Activated CD4-positive, alpha-beta T cell treated with anti-CD3 and anti-CD28 coated beads for 36 hours (primary cell): Measurements from ENCODE around the gene PPP1R1B. TPM values are rescaled to one million over a fixed set of nuclear protein-coding genes. Genes with fewer than 3 reads are reported as not detected.

Experiments
- ATAC-seq: fragments of 200-7000 bp; cut with Tn5 transposase; one replicate; pipeline ENCODE4 v1.10.0; 2021; ENCODE audit warnings: mild to moderate bottlenecking, moderate library complexity
- CTCF ChIA-PET: fragments of 350-600 bp; sonication (Branson Sonifier 250); formaldehyde crosslinking; loops from one replicate; lab custom pipeline; 2021; ENCODE audit warnings: antibody characterized with exemption; lab: Charles Lee
- POLR2A ChIA-PET: fragments of 350-600 bp; sonication (Branson Sonifier 250); formaldehyde crosslinking; loops from one replicate; lab custom pipeline; 2021; ENCODE audit warnings: antibody characterized with exemption, inconsistent platforms; lab: Charles Lee
- DNase-seq: peaks from one replicate; pipeline ENCODE4 v3.0.0-alpha.2; 2020
- H3K27ac Mint-ChIP-seq: one replicate; pipeline ENCODE4 v1.8.0; 2021; ENCODE audit warnings: mixed read lengths
- H3K27me3 Mint-ChIP-seq: one replicate; pipeline ENCODE4 v1.8.0; 2021; ENCODE audit warnings: mixed read lengths
- H3K36me3 Mint-ChIP-seq: one replicate; pipeline ENCODE4 v1.8.0; 2021; ENCODE audit warnings: low read depth, mixed read lengths
- H3K4me1 Mint-ChIP-seq: one replicate; pipeline ENCODE4 v1.8.0; 2021; ENCODE audit warnings: mixed read lengths
- H3K4me3 Mint-ChIP-seq: one replicate; pipeline ENCODE4 v1.8.0; 2021; ENCODE audit warnings: mild to moderate bottlenecking, moderate library complexity, mixed read lengths
- H3K9me3 Mint-ChIP-seq: one replicate; pipeline ENCODE4 v1.8.0; 2021; ENCODE audit warnings: low read depth, mixed read lengths
- intact Hi-C, 2 experiments: fragments of 100-400 bp; cut with DNase I in 1 of 2; cut with micrococcal nuclease in 1 of 2; formaldehyde crosslinking; loops; one replicate each; pipeline versions ENCODE4 v1.14.2 to v1.15.1; 2022 to 2024; cut with DNase I, micrococcal nuclease
- total RNA-seq, 2 experiments: library from RNA; stranded (reverse); gene quantifications; one replicate each; pipeline ENCODE4 v1.2.3, GENCODE V29; 2021

PPP1R1B gene
- total RNA-seq, 2 experiments from 2014 or later: 0.18 TPM; not detected in 1

- ChIA-PET CTCF (interaction anchor here (0.6 to 11.1 kb wide), 8 partner anchors 12 to 907 kb away, joined by 3 to 181 read pairs (median 4); no protein-coding TSS in a partner anchor), POLR2A (no interaction called here)
- H3K36me3 Mint-ChIP-seq: no peaks in the 10 kb centered on the region
- peaks cover 49% of the 10 kb centered on the region for H3K4me1 Mint-ChIP-seq
- ATAC-seq (no peak), DNase-seq (no peak)
- peak overlapping the region; percentile 66 for H3K27ac Mint-ChIP-seq
- intact Hi-C loops: loop anchor here (2.0 to 10.0 kb wide), 5 partner anchors 53 to 401 kb away; partner anchors contain the start of genes IKZF3 (in 1 of the 2), PGAP3 (in 1 of the 2) and ZPBP2 (in 1 of the 2)
- peak overlapping the region; percentile 86 for H3K4me3 Mint-ChIP-seq
- no peaks in the 10 kb centered on the region for H3K9me3 Mint-ChIP-seq
- peaks cover 5% of the 10 kb centered on the region for H3K27me3 Mint-ChIP-seq
Measured at GRCh38 chr17:39635614-39636176, 8.9 kb downstream of the PPP1R1B start.

- Mint-ChIP-seq H3K27me3 (peaks cover 1% of the 10 kb centered on the region), H3K4me1 (peaks cover 50% of the 10 kb centered on the region), H3K4me3 (peak overlapping the region; percentile 86), H3K27ac (peak overlapping the region; percentile 66), H3K36me3 (no peaks in the 10 kb centered on the region), H3K9me3 (no peaks in the 10 kb centered on the region)
- DNase-seq (no peak), ATAC-seq (peak; percentile 13)
- ChIA-PET CTCF (interaction anchor here (2.2 to 11.1 kb wide), 2 partner anchors 16 to 17 kb away, joined by 7 to 181 read pairs; no protein-coding TSS in a partner anchor), POLR2A (no interaction called here)
- intact Hi-C loops: loop anchor here (2.0 to 10.0 kb wide), 5 partner anchors 52 to 402 kb away; partner anchors contain the start of genes IKZF3 (in 1 of the 2), PGAP3 (in 1 of the 2) and ZPBP2 (in 1 of the 2)
Measured at GRCh38 chr17:39636587-39636926, 9.8 kb downstream of the PPP1R1B start.

- peak; percentile 96 for DNase-seq
- intact Hi-C loops: loop anchor here (1.0 to 10.0 kb wide), 12 partner anchors 15 to 402 kb away; partner anchors contain the start of genes PGAP3 (in 2 of the 2), CDK12 (in 1 of the 2), IKZF3 (in 1 of the 2) and LRRC3C (in 1 of the 2)
- Mint-ChIP-seq H3K9me3 (no peaks in the 10 kb centered on the region), H3K4me1 (peaks cover 51% of the 10 kb centered on the region), H3K36me3 (no peaks in the 10 kb centered on the region), H3K27ac (peak within 1 kb of the TSS; percentile 83), H3K27me3 (no peaks in the 10 kb centered on the region), H3K4me3 (peak within 1 kb of the TSS; percentile 86)
- peak; percentile 87 for ATAC-seq
- ChIA-PET POLR2A (interaction anchor here (0.6 kb wide), 1 partner anchor 407 kb away, joined by 6 read pairs; no protein-coding TSS in a partner anchor), CTCF (interaction anchor here (0.5 to 11.1 kb wide), 5 partner anchors 16 to 118 kb away, joined by 3 to 181 read pairs (median 4); partner anchors contain the start of gene PGAP3)
Measured at GRCh38 chr17:39636927-39637736, 10.4 kb downstream of the PPP1R1B start, which contains the start of gene STARD3. STARD3 (plus strand) TSS chr17:39637144; CDS start chr17:39653532, 16,388 bp downstream.

DNA sequence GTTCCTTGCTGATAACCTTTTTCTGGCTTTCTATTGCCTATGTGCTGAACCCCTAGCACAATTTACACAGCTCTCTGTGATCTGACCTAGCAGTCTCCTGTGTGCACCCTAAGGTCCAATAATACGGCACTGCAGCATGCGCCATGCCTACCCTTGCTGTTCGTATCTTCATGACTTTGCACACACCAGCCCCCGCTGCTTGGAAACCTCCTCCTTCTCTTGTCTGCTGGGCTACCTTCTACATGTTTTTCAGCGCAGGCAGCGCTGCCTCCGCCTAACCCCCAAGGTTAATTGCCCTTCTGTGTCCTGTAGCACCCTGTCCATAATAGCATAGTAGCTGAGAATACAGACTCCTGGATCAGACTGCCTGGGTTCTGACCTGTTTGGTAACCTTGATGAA, 11.6 kb downstream of the PPP1R1B start:
- H3K4me3 Mint-ChIP-seq: peak overlapping the region; percentile 86
- H3K27me3 Mint-ChIP-seq: no peaks in the 10 kb centered on the region
- ChIA-PET POLR2A (interaction anchor here (0.6 kb wide), 1 partner anchor 31 kb away, joined by 3 read pairs; no protein-coding TSS in a partner anchor), CTCF (interaction anchor here (1.2 to 11.1 kb wide), 3 partner anchors 15 to 92 kb away, joined by 4 to 181 read pairs (median 7); partner anchors contain the start of gene MIEN1)
- intact Hi-C loops: loop anchor here (5.0 to 10.0 kb wide), 2 partner anchors 229 to 404 kb away; partner anchors contain the start of gene ZPBP2 (in 1 of the 2)
- H3K9me3 Mint-ChIP-seq: no peaks in the 10 kb centered on the region
- H3K27ac Mint-ChIP-seq: peak overlapping the region; percentile 83
- no peaks in the 10 kb centered on the region for H3K36me3 Mint-ChIP-seq
- no peak for DNase-seq
- H3K4me1 Mint-ChIP-seq: peaks cover 61% of the 10 kb centered on the region
- no peak for ATAC-seq

- H3K27me3 Mint-ChIP-seq: no peaks in the 10 kb centered on the region
- DNase-seq (no peak), ATAC-seq (no peak)
- no peaks in the 10 kb centered on the region for H3K36me3 Mint-ChIP-seq
- H3K4me3 Mint-ChIP-seq: no peak overlapping the region
- H3K27ac Mint-ChIP-seq: peak overlapping the region; percentile 2
- ChIA-PET POLR2A (no interaction called here), CTCF (interaction anchor here (0.5 to 11.1 kb wide), 5 partner anchors 15 to 393 kb away, joined by 4 to 181 read pairs (median 4); partner anchors contain the start of gene MIEN1)
- intact Hi-C loops: loop anchor here (5.0 to 10.0 kb wide), 2 partner anchors 228 to 404 kb away; partner anchors contain the start of gene ZPBP2 (in 1 of the 2)
- H3K9me3 Mint-ChIP-seq: no peaks in the 10 kb centered on the region
- peaks cover 67% of the 10 kb centered on the region for H3K4me1 Mint-ChIP-seq
Measured at GRCh38 chr17:39639043-39639442, 12.3 kb downstream of the PPP1R1B start.

DNA sequence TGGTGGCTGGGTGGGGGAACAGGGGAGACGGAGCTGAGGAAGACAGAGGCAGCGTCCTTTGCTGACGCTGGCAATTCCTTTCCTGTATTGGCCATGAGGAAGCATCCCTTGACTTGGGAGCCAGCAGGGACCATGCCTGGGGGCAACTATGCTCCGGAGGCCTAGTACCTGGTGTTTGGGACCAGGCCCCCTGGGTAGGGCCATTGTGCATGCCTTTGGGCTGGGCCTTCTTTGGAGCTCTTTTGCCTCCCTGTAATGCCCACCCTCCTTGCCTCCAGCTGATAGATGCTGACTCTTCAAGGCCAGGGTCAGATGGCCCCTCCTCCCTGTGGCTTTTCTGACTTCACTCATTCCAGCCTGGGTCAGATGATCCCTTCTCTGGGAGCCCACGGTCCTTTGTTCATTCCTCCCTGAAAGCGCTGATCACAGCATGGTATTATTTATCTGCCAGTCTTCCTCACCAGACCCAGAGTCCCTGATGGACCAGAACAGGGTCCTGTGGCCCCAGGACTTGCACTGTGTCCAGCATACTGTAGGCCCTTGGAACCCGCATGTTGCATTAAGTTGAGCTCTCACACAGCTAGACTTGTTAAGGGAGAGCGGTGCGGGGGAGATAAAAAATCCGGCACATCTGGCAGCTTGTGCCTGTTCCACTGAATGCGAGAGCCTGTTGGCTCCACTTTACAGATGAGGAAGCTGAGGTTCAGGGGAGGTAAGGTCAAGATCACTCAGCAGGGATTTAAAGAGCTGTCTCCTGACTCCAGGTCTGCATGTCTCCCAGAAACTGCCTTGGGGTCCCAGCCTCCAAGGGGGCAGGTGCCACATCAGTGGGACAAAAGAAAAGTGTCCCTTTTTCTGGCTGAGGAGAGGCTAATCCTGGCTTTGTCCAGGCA, 13.1 kb downstream of the PPP1R1B start:
- Mint-ChIP-seq H3K9me3 (no peaks in the 10 kb centered on the region), H3K4me3 (no peak overlapping the region), H3K27me3 (no peaks in the 10 kb centered on the region), H3K4me1 (peaks cover 64% of the 10 kb centered on the region), H3K27ac (no peak overlapping the region), H3K36me3 (no peaks in the 10 kb centered on the region)
- intact Hi-C loops: loop anchor here (5.0 to 10.0 kb wide), 2 partner anchors 227 to 405 kb away; partner anchors contain the start of gene ZPBP2 (in 1 of the 2)
- ATAC-seq (no peak), DNase-seq (no peak)
- ChIA-PET POLR2A (no interaction called here), CTCF (interaction anchor here (0.5 to 11.1 kb wide), 4 partner anchors 14 to 392 kb away, joined by 4 to 181 read pairs (median 4); no protein-coding TSS in a partner anchor)

DNA sequence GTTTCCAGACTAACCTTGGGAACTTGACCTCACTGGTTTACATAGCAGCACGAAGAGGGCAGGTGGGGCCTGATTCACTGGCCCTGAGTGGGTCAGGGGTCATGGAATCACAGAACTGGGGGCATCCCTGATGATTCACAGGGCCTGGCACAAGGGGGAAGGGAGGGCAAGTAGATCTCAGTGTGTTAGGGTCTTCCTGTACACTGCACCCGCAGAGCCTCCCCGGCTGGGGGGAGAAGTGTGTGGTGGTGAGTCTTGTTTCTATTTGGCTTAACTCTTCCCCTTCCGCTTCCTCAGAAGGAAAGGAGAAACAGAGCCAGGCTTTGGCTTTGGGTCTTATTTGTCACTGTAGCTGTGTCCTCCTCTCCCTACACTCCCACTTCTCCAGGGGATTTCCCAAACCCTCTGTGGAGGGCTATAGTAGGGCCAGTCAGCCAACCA, 13.9 kb downstream of the PPP1R1B start:
- Mint-ChIP-seq H3K4me3 (no peak overlapping the region), H3K27me3 (no peaks in the 10 kb centered on the region), H3K4me1 (peaks cover 71% of the 10 kb centered on the region), H3K9me3 (no peaks in the 10 kb centered on the region), H3K36me3 (no peaks in the 10 kb centered on the region), H3K27ac (no peak overlapping the region)
- ATAC-seq (no peak), DNase-seq (no peak)
- POLR2A ChIA-PET: no interaction called here
- intact Hi-C loops: no loop called here
- CTCF ChIA-PET: interaction anchor here (1.3 to 11.1 kb wide), 2 partner anchors 13 to 20 kb away, joined by 5 to 181 read pairs; no protein-coding TSS in a partner anchor

- Mint-ChIP-seq H3K4me1 (peaks cover 68% of the 10 kb centered on the region), H3K9me3 (no peaks in the 10 kb centered on the region), H3K27ac (no peak overlapping the region), H3K36me3 (no peaks in the 10 kb centered on the region), H3K4me3 (no peak overlapping the region), H3K27me3 (no peaks in the 10 kb centered on the region)
- intact Hi-C loops: no loop called here
- ATAC-seq: no peak
- CTCF ChIA-PET: no interaction called here
- POLR2A ChIA-PET: interaction anchor here (0.6 kb wide), 1 partner anchor 405 kb away, joined by 3 read pairs; no protein-coding TSS in a partner anchor
- no peak for DNase-seq
Measured at GRCh38 chr17:39641097-39641496, 14.3 kb downstream of the PPP1R1B start.

- no peak overlapping the region for H3K27ac Mint-ChIP-seq
- peaks cover 63% of the 10 kb centered on the region for H3K4me1 Mint-ChIP-seq
- no peaks in the 10 kb centered on the region for H3K36me3 Mint-ChIP-seq
- POLR2A ChIA-PET: no interaction called here
- DNase-seq: no peak
- no peaks in the 10 kb centered on the region for H3K27me3 Mint-ChIP-seq
- no peak for ATAC-seq
- CTCF ChIA-PET: interaction anchor here (0.6 to 1.0 kb wide), 4 partner anchors 9 to 20 kb away, joined by 3 to 5 read pairs (median 3); no protein-coding TSS in a partner anchor
- intact Hi-C loops: no loop called here
- no peaks in the 10 kb centered on the region for H3K9me3 Mint-ChIP-seq
- H3K4me3 Mint-ChIP-seq: no peak overlapping the region
Measured at GRCh38 chr17:39641883-39642282, 15.1 kb downstream of the PPP1R1B start.
